Activated T-cell treated with anti-CD3 and anti-CD28 coated beads for 24 hours (primary cell): ENCODE results near the gene FAM50A.
A peak's percentile ranks its signal among the peaks of the same experiment; 100 is the strongest.
"Not testable (repeated sequence)": the region's sequence is repeated elsewhere in the genome, so short reads cannot be mapped to it uniquely, and the experiment has no call there.

Experiments used
- DNase-seq: peaks from one replicate; pipeline ENCODE4 v3.0.0-alpha.2; 2020; ENCODE audit warnings: low read depth

Gene FAM50A

GRCh38 chrX:154443992-154444754 lies at the start of gene FAM50A:
Gene FAM50A (plus strand): TSS chrX:154444141. CDS start chrX:154444236, 95 bp downstream.
- peak; percentile 57 for DNase-seq

- not testable (repeated sequence) for DNase-seq
Measured at GRCh38 chrX:154396363-154396762, 47.6 kb upstream of the FAM50A start.

GRCh38 chrX:154396973-154397887 lies 46.7 kb upstream of the FAM50A start:
- DNase-seq: no peak

GRCh38 chrX:154397888-154398667 lies 45.9 kb upstream of the FAM50A start, which contains the start of gene RPL10:
Gene RPL10 (plus strand): TSS chrX:154398377. CDS start chrX:154398520, 143 bp downstream.
- DNase-seq: peak; percentile 87

- DNase-seq: peak; percentile 75
Measured at GRCh38 chrX:154398668-154399526, 45.0 kb upstream of the FAM50A start.

- DNase-seq: no peak
Measured at GRCh38 chrX:154399527-154400368, 44.2 kb upstream of the FAM50A start.

GRCh38 chrX:154400369-154400817 lies 43.5 kb upstream of the FAM50A start:
- not testable (repeated sequence) for DNase-seq

- no peak for DNase-seq
Measured at GRCh38 chrX:154401045-154401799, 42.7 kb upstream of the FAM50A start.

GRCh38 chrX:154401918-154402621 lies 41.9 kb upstream of the FAM50A start:
- no peak for DNase-seq

GRCh38 chrX:154402622-154403127 lies 41.3 kb upstream of the FAM50A start:
- DNase-seq: no peak

GRCh38 chrX:154403192-154403591 lies 40.7 kb upstream of the FAM50A start:
- DNase-seq: no peak

GRCh38 chrX:154403858-154404257 lies 40.1 kb upstream of the FAM50A start:
- DNase-seq: no peak

- DNase-seq: no peak
Measured at GRCh38 chrX:154404625-154405192, 39.2 kb upstream of the FAM50A start.

- DNase-seq: no peak
Measured at GRCh38 chrX:154408659-154409221, 35.2 kb upstream of the FAM50A start.

GRCh38 chrX:154409222-154409871 lies 34.6 kb upstream of the FAM50A start, which contains the start of gene DNASE1L1:
Gene DNASE1L1 (minus strand): TSS chrX:154409254. CDS start chrX:154405568, 3,686 bp downstream.
- no peak for DNase-seq

GRCh38 chrX:154411981-154412340 lies 32.0 kb upstream of the FAM50A start:
- peak; percentile 53 for DNase-seq

- DNase-seq: no peak
Measured at GRCh38 chrX:154412468-154412867, 31.5 kb upstream of the FAM50A start.
